GM21526 (cell line): ENCODE results near the gene TIAM2.
"Not testable (repeated sequence)": the region's sequence is repeated elsewhere in the genome, so short reads cannot be mapped to it uniquely, and the experiment has no call there.

ENCODE experiments used
- ATAC-seq: cut with Tn5 transposase; IDR thresholded peaks from one replicate; pipeline ENCODE4 v1.9.1; 2021; ENCODE audit warnings: moderate library complexity; ENCODE audit not compliant: unreplicated experiment, low FRiP score

TIAM2 gene

DNA sequence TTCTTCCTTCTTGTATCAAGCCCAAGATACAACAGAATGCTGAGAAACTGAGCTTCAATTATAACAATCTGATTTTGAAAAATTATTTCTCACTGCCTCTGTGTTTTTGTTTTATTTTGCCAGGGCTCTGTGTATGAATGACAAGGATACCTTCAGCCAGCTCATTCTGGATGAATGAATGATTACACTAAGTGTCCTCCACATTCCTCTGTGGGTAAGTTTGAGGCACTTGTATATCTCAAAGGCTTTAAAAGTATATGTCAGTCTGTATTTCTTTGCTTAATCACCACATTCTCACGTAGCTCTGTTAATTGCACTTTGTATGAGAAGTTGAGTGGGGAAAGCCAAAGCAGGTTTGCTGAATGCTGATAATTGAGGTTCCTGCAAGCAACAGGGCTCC is 95.1 kb downstream of the TIAM2 start:
- ATAC-seq: no peak

- no peak for ATAC-seq
These were observed 96.6 kb downstream of the TIAM2 start for GRCh38 chr6:155091756-155092155.

- ATAC-seq: no peak
These were observed 98.3 kb downstream of the TIAM2 start for GRCh38 chr6:155093430-155093829.

DNA sequence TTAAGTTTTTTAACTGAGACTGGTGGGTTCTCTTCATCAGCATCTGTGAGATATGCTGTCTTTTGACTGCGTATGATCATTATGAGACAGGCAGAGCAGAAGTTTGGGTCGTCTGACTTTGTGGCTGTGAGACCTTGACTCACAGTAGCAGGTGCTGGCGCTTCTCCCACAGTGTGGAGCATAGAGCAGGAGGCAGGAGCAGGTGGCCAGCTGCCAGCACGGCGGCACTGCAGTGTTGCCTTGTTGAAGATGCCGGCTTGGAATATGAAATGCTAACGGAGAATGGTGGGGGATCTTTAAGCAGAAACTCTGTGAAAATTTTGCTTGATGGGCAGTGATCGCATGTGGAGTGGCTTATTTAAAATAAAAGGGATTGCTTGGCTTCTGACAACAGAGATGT is 105.0 kb downstream of the TIAM2 start:
- ATAC-seq: no peak

DNA sequence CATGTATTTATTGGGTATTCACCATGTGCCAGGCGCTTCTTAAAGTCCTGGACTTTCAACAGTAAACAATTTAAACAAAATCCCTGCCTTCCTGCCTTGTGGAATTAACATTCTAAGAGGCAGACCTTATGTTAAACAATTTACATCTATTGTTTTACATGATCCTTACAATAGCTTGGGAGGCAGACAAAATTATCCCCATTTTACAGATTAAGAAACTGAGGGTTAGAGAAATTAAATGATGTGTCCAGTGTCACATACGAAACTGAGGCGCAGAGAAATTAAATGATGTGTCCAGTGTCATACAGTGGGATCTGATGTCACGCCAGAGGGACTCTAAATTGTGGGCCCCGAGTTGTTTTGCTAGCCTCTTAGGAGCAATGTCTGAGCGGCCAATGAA is 105.5 kb downstream of the TIAM2 start:
- no peak for ATAC-seq

DNA sequence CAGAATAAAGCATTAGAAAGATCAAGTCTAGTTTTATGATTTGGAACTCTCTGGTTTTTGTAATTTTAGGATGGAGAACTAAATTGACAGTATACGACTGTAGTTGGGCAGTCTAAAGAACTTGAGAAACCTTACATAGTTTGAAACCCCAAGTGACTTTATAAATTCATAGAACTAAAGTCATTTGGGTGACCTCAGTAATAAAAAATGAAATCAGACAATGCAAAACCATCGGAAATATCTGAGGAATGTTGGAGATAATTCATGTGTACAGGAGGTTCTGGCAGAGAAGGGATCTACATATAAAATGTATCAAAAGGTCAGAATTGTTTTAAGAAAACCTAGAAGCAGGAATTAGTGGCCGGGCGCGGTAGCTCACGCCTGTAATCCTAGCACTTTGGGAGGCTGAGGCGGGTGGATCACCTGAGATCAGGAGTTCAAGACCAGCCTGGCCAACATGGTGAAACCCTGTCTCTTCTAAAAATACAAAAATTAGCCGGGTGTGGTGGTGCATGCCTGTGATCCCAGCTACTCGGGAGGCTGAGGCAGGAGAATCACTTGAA is 108.0 kb downstream of the TIAM2 start:
- not testable (repeated sequence) for ATAC-seq

- no peak for ATAC-seq
These were observed 108.8 kb downstream of the TIAM2 start for GRCh38 chr6:155103816-155104366.

DNA sequence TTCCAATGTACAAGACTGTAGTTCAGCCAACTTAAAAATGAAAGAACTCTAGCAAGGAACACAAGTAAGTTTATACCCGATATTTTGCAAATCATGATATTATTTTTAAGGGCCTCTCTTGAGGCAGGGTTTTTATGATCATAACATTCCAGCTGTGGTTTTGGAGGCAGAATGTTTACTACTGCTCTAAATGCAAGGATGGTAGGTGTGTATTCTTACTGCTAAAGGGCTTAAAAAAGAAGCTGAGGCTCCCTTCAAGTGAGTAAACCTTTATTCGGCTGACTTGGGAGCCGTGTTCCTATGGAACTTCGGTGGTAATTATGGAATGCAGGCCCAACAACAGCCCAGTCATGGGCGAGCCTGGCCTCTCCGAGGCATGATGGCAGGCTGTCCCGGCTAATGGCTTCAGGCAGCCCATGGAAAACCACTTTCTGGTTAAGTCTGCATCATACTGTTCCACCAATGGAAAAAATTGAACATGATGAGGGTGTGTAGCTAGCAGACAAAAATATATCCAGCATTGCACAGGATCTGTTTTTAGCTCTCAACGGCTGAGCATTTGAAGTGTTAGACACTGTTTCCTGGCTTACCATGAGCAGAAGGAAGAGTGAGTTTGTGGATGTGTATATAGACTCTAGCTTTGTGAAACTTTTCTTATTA is 111.5 kb downstream of the TIAM2 start:
- no peak for ATAC-seq

- no peak for ATAC-seq
These were observed 112.4 kb downstream of the TIAM2 start for GRCh38 chr6:155107432-155108069.

DNA sequence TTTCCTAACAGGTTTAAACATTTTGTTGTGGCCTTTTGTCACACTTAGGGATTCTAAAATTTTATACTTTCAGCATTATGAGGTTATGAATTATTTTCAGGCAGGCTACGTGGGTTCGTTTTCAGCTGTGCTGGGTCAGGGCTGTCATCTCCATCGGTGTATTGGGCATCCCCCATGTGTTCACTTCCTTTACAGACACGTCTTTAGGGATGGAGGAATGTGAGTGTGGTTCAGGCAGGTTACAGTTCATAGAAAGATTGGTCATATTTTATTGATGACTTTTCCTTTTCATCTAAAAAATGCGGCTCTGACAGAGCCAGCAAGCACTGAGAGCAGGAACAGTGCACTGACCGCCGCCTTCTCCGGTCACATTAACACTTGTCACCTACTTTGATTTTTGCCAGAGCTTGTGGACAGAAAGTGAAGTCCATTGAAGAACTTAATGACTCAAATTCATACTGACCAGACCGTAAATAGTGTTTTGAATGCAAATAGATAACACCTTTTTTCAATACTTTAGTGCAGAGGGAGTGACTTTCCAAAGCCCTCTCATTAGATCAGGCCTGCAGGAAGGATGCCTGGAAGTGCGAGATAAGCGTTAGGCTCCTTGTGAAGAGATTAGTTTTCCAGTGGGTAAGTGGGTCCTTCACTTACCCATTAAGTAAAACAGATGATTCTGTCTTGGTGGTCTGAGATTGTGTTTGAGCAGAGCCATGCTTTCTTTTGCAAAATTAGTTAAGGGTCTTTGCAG is 113.1 kb downstream of the TIAM2 start:
- no peak for ATAC-seq

DNA sequence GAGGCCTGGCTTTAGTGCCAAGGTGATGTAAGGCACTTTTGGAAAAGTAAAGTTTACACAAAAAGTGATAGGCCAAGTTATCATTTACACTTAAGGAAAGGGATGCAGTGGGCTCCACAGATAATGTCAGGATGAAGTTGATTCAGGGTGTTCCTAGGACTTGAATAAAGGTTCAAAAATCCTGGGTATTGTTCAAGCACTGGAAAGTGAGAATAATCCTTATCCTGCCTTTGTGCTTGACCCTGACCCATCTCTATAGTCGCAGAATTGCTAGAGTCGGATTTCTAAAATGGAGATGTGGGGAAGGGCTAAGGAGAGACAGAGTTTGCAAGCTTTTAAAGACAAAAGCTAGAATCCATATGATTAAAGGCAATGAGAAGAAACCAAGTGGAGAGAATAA is 115.6 kb downstream of the TIAM2 start:
- ATAC-seq: no peak

DNA sequence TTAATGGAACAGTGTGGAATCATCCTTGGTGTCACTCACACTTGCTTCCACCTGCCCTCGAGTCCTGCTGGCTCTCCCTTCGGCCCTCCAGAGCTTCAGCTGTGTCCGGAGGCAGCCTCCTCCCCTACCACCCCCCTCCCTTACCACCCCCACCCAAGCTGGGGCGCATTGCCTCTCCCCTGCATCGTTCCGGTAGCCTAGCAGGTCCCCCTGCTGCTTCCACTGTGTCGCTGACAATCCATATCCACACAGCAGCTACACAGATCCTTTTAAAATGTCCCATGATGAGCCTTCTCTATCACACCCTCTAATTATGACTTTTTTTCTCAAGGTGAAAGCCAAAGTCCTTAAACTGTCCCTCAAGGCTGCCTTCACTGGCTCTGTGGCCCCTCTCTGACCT is 117.6 kb downstream of the TIAM2 start:
- ATAC-seq: no peak

DNA sequence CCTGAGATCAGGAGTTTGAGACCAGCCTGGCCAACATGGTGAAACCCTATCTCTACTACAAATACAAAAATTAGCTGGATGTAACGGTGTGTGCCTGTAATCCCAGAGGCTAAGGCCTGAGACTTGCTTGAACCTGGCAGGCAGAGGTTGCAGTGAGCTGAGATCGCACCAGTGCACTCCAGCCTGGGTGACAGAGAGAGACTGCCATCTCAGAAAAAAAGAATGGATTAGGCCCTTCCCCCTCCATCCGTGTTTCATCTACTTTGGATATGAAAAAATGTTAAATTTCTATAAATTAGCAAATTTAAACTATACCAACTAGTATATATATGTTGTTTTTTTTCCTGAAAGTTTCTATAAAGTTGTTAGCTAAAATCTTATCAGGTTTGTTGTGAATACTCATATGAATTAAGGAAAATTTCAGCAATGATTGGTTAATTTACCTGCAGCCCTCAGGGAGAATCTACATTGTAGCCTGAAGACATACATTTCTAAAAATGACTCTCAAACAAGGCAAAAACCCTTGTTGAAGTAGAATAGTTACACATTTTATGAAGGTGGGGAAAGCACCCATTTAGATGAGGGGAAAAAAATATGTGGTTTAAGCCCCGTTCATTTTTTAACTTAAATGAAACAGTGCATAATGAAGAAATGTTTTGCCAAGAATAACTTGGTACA is 120.9 kb downstream of the TIAM2 start:
- no peak for ATAC-seq

- ATAC-seq: no peak
These were observed 121.4 kb downstream of the TIAM2 start for GRCh38 chr6:155116571-155116910.

DNA sequence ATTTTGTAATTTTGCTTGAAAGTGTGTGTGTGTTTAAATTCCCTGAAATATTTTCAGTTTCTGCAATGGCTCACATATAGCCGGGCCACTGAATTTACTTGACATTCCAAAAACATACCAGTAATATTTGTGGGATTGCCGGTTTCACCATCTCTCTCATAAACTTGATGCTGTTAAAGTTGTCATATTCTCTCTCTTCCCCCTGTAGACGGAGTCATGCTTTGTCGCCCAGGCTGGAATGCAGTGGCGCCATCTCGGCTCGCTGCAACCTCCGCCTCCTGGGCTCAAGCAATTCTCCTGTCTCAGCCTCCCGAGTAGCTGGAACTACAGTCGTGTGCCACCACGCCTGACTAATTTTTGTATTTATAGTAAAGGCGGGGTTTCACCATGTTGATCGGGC is 122.1 kb downstream of the TIAM2 start:
- no peak for ATAC-seq

DNA sequence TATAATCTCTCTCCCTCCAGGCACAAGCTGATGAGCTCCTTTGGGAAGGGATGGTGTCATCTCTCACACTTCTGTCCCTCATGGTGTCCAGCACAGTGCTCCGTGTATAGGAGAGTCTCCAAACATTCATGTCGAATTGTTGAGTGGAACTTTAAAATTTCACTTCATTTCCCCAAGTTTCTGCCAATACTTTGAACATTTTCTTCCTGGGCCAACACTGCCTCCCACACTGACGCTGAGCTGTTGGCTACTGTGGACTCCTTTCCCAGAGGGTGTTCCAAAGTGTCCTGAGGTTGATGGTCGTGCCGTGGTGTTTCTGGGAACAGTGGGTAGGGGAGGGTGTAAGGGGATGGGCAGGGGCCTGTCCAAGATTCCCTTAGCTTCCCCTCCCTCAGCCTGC is 122.7 kb downstream of the TIAM2 start:
- no peak for ATAC-seq

GRCh38 chr6:155119201-155119600 is 124.1 kb downstream of the TIAM2 start:
- not testable (repeated sequence) for ATAC-seq

- no peak for ATAC-seq
These were observed 124.9 kb downstream of the TIAM2 start for GRCh38 chr6:155120034-155120433.

DNA sequence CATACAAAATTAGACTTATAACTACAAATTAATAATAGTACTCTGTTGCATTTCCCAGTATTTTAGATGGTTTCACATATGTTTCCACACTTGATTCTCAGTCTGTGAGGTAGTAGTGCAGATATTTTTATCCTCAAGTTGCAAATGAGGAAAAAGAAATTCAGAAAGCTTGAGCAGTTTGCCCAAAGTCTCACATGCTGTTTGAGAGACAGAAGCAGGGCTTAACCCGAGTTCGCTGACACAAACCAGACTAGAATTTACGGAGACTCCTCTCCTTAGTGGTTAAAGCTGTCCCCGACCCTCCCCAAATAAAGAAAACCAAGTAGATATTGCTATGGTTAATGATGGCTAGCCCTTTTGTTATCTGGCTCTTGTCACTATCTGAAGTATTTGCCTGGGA is 126.2 kb downstream of the TIAM2 start:
- no peak for ATAC-seq

- ATAC-seq: no peak
These were observed 126.6 kb downstream of the TIAM2 start for GRCh38 chr6:155121699-155122098.
